Loucy (cell line): ENCODE measurements around the gene SLC4A1.

Source experiments
- H2AFZ ChIP-seq: fragments of 200-600 bp; sonication (generic); 2 replicates; pipeline ENCODE4 v1.6.0; 2016; ENCODE audit warnings: antibody characterized with exemption, mild to moderate bottlenecking, low read length, moderate library complexity
- H3F3A ChIP-seq: fragments of 200-600 bp; 2 replicates; pipeline ENCODE4 v1.6.0; 2016; ENCODE audit warnings: antibody characterized with exemption, low read depth, mild to moderate bottlenecking
- H3K27me3 ChIP-seq: fragments of 200-600 bp; sonication (generic); 2 replicates; pipeline ENCODE4 v1.6.1; 2014; ENCODE audit warnings: low read length, mild to moderate bottlenecking; ENCODE audit not compliant: insufficient read depth, poor library complexity, severe bottlenecking
- H3K36me3 ChIP-seq: fragments of 200-600 bp; sonication (generic); 2 replicates; pipeline ENCODE4 v1.6.1; 2016; ENCODE audit warnings: low read length; ENCODE audit not compliant: insufficient read depth
- H3K4me1 ChIP-seq: fragments of 200-600 bp; sonication (generic); 2 replicates; pipeline ENCODE4 v1.5.1; 2014; ENCODE audit warnings: low read length, mild to moderate bottlenecking; ENCODE audit not compliant: insufficient read depth, poor library complexity, severe bottlenecking
- H3K4me2 ChIP-seq: fragments of 200-600 bp; sonication (generic); 2 replicates; pipeline ENCODE4 v1.6.0; 2014; ENCODE audit warnings: antibody characterized with exemption, low read length, low read depth, mild to moderate bottlenecking; ENCODE audit not compliant: poor library complexity, severe bottlenecking
- H3K4me3 ChIP-seq: fragments of 200-600 bp; sonication (generic); 2 replicates; pipeline ENCODE4 v1.5.1; 2014; ENCODE audit warnings: low read length, mild to moderate bottlenecking, mixed read lengths; ENCODE audit not compliant: poor library complexity, severe bottlenecking
- H3K79me2 ChIP-seq: fragments of 200-600 bp; sonication (generic); 2 replicates; pipeline ENCODE4 v1.6.1; 2014; ENCODE audit warnings: low read length; ENCODE audit not compliant: insufficient read depth
- H3K9ac ChIP-seq: fragments of 200-600 bp; sonication (generic); 2 replicates; pipeline ENCODE4 v1.6.0; 2014; ENCODE audit warnings: mild to moderate bottlenecking, low read depth, low read length, moderate library complexity; ENCODE audit not compliant: poor library complexity, severe bottlenecking
- H3K9me2 ChIP-seq: fragments of 200-600 bp; sonication (generic); replicated peaks from 2 replicates; pipeline ENCODE4 v1.6.1; 2016; ENCODE audit warnings: low read depth, low read length, mixed read lengths
- H3K9me3 ChIP-seq: fragments of 200-600 bp; sonication (generic); 2 replicates; pipeline ENCODE4 v1.6.1; 2014; ENCODE audit warnings: mild to moderate bottlenecking, antibody characterized with exemption, low read length, low read depth; ENCODE audit not compliant: insufficient read depth
- H4K20me1 ChIP-seq: fragments of 200-600 bp; sonication (generic); 2 replicates; pipeline ENCODE4 v1.6.0; 2014; ENCODE audit warnings: antibody characterized with exemption, low read length, mild to moderate bottlenecking; ENCODE audit not compliant: insufficient read depth, poor library complexity, severe bottlenecking
- CTCF ChIP-seq: fragments of 200-600 bp; sonication (generic); conservative IDR thresholded peaks from 2 replicates; pipeline ENCODE4 v1.5.1; 2014; ENCODE audit warnings: mild to moderate bottlenecking, antibody characterized with exemption, low read length
- EZH2phosphoT487 ChIP-seq: fragments of 200-600 bp; IDR thresholded peaks from 2 replicates; pipeline ENCODE4 v1.6.1; 2018; ENCODE audit warnings: antibody characterized with exemption, mild to moderate bottlenecking, moderate library complexity, borderline replicate concordance

Gene SLC4A1

GRCh38 chr17:44203731-44204440, 64.0 kb downstream of the SLC4A1 start:
- Histone ChIP-seq H3K9me2 (no peaks in the 10 kb centered on the region), H3K4me2 (peak overlapping the region; percentile 33), H3K27me3 (no peaks in the 10 kb centered on the region), H3K9me3 (no peaks in the 10 kb centered on the region), H3F3A (peaks cover 4% of the 10 kb centered on the region; the same call in 1 of the 2 replicates), H3K79me2 (peaks cover 2% of the 10 kb centered on the region; the same call in 1 of the 2 replicates), H3K36me3 (peaks cover 19% of the 10 kb centered on the region; the same call in 1 of the 2 replicates), H3K9ac (no peak overlapping the region), H4K20me1 (peaks cover 1% of the 10 kb centered on the region), H3K4me3 (no peak overlapping the region), H2AFZ (no peak overlapping the region), H3K4me1 (peaks cover 11% of the 10 kb centered on the region)
- TF ChIP-seq EZH2phosphoT487 (no peak), CTCF (peak; percentile 85)

- H3K79me2 ChIP-seq: peaks cover 13% of the 10 kb centered on the region
- H3K9me2 ChIP-seq: no peaks in the 10 kb centered on the region
- H3K4me3 ChIP-seq: no peak overlapping the region
- H3K4me1 ChIP-seq: peaks cover 16% of the 10 kb centered on the region
- H2AFZ ChIP-seq: no peak overlapping the region
- peaks cover 4% of the 10 kb centered on the region; the same call in 1 of the 2 replicates for H3F3A ChIP-seq
- no peak overlapping the region for H3K4me2 ChIP-seq
- H3K36me3 ChIP-seq: peaks cover 11% of the 10 kb centered on the region; the same call in 1 of the 2 replicates
- no peak overlapping the region for H3K9ac ChIP-seq
- TF ChIP-seq EZH2phosphoT487: no peak
- no peak for TF ChIP-seq CTCF
- no peaks in the 10 kb centered on the region for H3K9me3 ChIP-seq
- no peaks in the 10 kb centered on the region for H3K27me3 ChIP-seq
- H4K20me1 ChIP-seq: peaks cover 13% of the 10 kb centered on the region
Measured at GRCh38 chr17:44202756-44203155, 65.2 kb downstream of the SLC4A1 start.

- peaks cover 26% of the 10 kb centered on the region for H3K4me1 ChIP-seq
- H2AFZ ChIP-seq: peak overlapping the region; percentile 74
- peak overlapping the region; percentile 83 for H3K4me3 ChIP-seq
- H3K27me3 ChIP-seq: no peaks in the 10 kb centered on the region
- peak overlapping the region; percentile 84 for H3K9ac ChIP-seq
- peaks cover 26% of the 10 kb centered on the region for H4K20me1 ChIP-seq
- H3K9me3 ChIP-seq: no peaks in the 10 kb centered on the region
- TF ChIP-seq EZH2phosphoT487 (no peak), CTCF (no peak)
- peaks cover 32% of the 10 kb centered on the region for H3K79me2 ChIP-seq
- no peaks in the 10 kb centered on the region for H3K9me2 ChIP-seq
- peaks cover 4% of the 10 kb centered on the region; the same call in 1 of the 2 replicates for H3F3A ChIP-seq
- H3K4me2 ChIP-seq: peak overlapping the region; percentile 91
- H3K36me3 ChIP-seq: peaks cover 3% of the 10 kb centered on the region; the same call in 1 of the 2 replicates
Measured at GRCh38 chr17:44200478-44201155, 67.3 kb downstream of the SLC4A1 start.
